ENCODE data around the gene SHOC2.
"Not testable (repeated sequence)": the region's sequence is repeated elsewhere in the genome, so short reads cannot be mapped to it uniquely, and the experiment has no call there.

SHOC2 gene

DNA sequence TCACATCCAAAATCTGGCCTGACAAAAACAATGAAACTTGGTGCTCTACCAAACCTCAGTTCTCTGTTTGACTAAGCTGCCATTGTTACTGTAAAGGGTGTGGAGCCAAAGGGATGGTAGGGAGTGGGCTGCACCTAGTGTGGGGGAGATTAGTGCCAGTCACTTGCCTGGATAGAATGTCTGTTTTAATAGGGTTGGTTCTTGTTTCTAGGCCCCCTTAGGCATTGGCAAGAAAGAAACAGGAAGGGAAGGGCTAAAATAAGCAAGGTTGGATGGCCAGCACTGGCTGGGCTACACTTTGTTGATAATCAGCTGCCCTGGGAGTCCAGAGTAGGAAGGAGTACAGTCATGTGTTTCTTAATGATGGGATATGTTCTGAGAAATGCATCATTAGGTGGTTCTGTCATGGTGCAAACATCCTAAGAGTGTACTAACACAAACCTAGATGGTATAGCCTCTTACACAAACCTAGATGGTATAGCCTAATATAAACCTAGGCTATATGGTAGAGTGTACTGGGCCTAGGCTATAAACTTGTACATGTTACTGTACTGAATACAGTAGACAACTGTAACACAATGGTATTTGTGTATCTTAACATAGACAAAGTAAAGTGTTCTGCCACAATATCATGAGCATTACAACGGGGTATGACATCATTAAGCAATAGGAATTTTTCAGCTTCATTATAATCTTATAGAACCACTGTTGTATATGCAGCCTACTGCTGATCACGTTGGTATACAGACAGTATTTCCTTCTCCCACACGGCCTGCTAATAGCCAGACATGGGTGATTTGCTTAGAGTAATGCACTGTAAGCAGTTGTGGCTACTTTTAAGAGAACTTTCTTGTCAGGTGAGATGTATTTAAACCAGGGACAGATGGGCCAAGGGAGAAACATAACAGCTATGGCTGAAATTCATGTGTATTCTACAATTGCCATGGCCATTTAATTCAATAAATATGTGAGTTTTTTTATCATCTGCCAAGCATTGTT is 15.8 kb upstream of the SHOC2 start:
- no peak for DNase-seq

- DNase-seq, result no peak
Measured at GRCh38 chr10:110910138-110910537, 9.3 kb upstream of the SHOC2 start.

DNA sequence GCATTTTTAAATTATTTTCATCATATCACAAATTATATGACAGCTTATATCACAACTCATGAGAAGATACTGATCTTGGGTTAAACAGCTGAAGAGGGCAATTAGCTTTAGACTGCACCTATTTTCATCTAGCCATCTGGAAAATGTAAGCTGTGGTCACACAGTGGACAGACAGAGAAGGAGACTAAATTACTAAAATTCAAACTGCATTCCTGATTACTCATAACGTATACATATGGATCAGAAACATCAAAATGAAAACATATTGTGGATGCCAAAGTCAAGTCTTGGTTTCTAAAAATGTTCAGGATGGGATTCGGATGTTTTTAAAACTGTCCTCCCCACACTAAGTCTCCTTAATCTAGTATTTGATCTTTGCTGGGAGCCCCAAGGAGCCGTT is 7.0 kb upstream of the SHOC2 start:
- DNase-seq, result no peak

DNA sequence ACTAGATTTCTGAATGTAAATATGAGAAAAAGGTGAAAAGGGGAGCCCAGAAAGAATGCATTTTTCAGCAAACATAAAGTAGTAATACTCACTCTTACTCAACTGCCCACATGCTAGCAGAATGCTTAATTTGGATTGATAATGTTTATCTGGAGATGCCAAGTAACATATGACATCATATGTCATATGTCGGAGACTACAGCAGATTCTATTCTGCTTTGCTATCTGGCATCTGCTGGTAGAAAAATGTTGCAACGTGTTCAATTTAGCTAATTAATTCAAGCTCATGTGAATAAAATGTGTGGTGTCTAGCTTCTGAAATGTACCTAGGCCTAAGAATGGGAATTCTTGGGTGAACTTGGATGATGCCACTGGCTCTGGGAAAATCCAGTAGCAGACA is 5.0 kb upstream of the SHOC2 start:
- DNase-seq, result no peak

GRCh38 chr10:110915035-110915434 is 4.4 kb upstream of the SHOC2 start:
- no peak for DNase-seq

- DNase-seq, result not testable (repeated sequence)
Measured at GRCh38 chr10:110915600-110915999, 3.8 kb upstream of the SHOC2 start.

DNA sequence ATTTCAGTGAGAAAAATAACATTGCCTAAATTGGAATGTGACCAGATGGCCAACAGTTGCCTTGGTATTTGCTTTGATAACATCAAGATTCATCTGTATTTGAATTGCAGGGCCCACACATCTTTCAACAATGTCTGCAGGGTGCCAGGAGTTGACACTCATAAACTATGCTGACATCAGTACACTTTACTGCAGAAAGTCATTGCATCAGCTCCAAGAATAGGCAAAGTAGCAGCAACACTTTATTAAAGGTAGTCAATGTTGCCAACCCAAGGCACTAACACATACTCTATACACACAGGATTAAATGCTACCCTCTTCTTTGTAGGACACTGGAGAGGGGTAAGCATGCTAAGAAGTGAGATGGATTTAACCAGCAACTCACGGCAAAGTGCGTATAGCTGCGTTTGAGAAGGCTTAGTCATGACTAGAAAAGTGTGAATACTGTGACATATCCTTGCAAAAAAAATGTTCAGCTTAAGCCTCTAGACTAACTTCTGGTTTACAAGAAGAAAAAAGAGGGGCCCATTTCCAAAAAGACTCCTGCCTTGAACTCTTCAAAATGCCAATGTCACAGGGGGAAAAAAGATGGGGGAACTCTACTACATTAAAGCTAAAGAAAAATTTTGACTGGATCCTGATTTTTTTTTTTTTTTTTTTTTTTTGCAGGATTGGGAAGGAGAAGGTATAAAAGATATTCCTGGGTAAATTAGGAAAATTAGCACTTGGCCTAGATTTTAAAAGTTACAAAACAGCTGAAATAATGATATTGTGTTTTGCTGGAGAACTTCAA is 2.7 kb upstream of the SHOC2 start:
- no peak for DNase-seq

- DNase-seq, result peak; percentile 84
Measured at GRCh38 chr10:110918269-110918642, 1.1 kb upstream of the SHOC2 start.

GRCh38 chr10:110918643-110919348 is 608 bp upstream of the SHOC2 start, which contains the start of gene BBIP1:
TSS of gene BBIP1 (minus strand) at chr10:110919180. CDS start at chr10:110918157, 1,023 bp downstream.
- DNase-seq, result peak; percentile 96

DNA sequence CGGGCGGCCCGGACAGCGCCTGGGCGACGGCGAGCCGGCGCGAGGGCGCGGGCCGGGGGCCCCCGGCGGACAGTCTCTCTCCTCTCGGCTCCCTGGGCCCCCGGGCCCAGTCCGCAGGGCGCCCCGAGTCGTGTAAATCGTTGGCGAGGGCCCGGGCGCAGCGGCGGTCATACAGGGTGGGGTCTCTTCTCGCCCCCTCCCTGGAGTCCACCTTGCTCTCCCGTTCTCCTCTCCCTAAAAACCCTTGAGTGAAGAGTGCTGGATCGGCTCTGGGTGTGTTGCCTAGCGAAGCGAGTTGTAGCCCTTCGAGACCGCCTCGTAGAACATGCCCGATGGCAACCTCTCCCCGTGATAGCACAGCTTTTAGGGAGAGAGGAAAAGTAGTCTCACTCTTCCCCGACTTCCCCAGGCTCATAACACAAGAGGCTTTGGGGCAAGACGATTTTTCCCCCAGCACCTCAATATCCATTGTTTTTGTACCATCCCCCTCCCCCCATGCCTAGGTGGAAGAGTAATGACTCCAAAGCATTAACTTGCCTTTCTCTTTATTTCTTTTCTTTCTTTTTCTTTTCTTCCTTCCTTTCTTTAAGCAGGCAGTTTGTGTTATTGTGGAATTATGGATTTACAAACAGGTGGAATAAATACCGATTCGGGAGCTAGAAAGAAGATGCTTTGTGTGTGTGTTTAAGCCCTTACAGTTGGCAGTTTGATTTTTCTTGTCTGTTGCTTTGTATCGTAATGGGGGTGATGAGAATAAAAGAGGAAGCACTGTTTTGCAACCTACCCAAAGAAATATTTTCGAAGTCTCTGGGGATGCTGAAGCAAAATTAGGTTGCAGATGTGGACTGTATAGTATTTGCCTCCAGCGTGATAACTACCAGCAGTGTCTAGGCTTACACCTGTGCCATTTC is 822 bp downstream of the SHOC2 start:
- peak; percentile 19 for DNase-seq

DNA sequence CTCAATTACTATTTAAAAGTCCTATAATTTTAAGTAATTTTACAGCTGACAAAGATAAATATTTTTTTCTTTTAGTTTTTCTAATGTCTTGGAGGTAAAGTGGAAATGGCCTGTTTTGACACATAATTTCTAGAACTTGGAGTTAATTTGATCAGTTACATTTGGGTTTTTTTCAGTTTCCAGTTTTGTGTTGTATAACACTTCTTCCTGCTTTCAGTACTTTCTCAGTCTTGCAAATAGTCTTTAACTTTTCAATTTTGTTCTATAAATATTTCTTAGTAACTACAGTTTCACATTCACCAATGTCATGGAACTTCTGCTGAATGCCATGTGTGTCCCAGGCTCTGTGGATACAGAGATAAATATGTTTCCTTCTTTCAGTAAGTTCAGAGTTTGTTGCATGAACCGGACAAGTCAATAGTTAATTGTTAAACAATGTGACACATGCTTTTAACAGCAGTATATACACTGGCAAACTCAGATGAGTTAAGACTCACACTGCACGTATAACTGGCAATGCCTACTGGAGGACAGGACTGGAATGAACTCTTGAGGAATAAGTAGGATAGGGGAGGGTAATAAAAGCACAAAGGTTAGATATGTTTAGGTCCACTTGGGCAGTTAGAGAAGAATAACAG is 4.6 kb downstream of the SHOC2 start:
- DNase-seq, result no peak

DNA sequence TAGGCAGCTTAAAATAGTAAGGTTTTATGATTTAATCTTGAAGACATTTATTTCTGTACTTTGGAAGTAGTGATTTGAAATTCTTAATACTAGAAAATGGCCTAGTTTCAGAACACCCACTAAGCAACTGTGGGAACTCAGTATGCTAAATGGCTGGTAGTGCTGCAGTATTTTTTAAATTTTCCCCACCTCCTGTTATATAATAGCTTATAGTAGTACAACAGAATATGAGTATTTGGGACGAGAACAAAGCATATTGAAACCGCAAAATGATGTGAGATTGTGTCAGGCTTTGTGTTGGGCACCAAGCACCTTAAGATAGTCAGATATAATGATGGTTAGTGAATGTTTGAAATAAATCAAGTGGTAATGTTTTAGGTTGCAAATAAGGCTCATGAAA is 8.1 kb downstream of the SHOC2 start:
- no peak for DNase-seq

- DNase-seq, result no peak
Measured at GRCh38 chr10:110931769-110932381, 12.5 kb downstream of the SHOC2 start.

DNA sequence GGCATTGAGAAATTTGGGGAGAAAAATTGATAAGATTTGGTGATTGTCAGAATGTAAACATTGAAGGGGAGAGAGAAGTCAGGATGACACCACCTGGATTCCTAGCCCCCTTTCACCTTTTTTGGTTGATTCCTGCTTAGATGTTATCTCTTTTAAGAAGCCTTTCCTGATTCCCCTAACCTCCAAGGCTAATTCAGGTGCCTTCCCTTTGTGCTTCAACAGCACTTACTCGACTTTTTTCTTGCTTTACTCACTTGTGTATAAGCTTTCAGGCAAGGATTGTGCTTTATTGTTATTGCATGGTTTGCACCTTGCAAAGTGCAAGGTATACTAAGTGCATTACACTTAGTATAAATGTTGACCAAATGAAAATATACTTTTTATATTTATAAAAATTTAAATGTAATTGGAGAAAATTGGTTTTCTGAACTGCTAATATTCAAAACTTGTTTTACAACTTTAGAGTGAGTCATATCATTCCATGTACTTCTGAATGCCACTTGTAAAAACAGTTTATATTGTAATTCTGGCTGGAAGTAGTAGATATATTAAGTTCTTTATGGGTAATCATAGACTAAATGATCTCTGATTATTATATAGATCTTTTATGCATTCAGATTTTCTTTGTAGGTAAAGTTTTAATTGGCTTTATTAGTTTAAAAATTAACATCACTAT is 13.2 kb downstream of the SHOC2 start:
- DNase-seq, result no peak

- no peak for DNase-seq
Measured at GRCh38 chr10:110936757-110937156, 17.4 kb downstream of the SHOC2 start.

GRCh38 chr10:110939419-110939818 is 20.0 kb downstream of the SHOC2 start:
- DNase-seq, result no peak

DNA sequence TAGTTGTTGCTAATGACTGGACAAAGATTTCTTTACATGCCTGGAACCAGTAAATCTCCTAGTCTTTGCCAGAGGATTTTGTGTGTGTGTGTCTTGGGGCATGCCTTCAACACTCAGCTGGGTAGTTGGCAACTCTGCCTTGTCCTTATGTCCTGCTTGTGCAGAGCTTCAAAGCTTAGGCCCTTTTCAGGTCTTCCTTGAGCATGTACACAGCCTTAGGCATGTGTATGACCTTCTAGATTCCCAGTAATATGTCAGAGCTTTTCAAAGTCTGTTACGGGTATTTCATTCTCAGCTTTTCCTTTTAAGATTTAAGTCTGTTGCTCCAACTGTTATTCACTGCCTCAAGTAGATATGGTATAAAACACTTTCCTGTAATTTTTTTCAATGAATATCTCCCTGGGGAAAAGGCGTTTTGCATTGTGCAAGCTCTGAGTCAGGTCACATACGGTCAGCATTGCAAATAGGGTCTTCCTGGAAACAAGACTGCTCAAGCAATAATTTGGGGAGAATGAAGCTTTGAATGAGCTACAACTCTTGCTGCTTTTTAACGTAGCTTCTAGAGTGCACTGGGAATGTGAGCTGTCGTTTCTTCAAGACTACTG is 25.5 kb downstream of the SHOC2 start:
- no peak for DNase-seq

- DNase-seq, result no peak
Measured at GRCh38 chr10:110946496-110946895, 27.1 kb downstream of the SHOC2 start.

GRCh38 chr10:110947061-110947595 is 27.7 kb downstream of the SHOC2 start:
- DNase-seq, result no peak

DNA sequence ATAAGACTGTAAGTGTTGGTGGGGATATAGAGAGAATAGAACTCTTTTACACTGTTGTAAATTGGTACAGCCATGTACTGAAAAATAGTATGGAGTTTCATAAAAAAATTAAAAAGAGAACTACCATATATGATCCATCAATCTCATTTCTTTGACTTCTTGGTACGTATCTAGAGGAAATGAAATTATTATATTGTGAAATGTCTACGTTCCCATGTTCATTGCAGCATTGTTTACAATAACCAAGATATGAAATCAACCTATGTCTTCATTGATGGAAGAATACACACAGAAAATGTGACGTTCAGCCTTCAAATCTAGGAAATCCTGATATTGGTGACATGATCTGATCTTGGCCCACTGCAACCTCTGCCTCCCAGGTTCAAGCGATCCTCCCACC is 32.0 kb downstream of the SHOC2 start:
- no peak for DNase-seq
